ENCODE data around the gene CAND1. TPM values are rescaled to one million over a fixed set of nuclear protein-coding genes. Genes with fewer than 3 reads are reported as not detected.
A peak's percentile ranks its signal among the peaks of the same experiment; 100 is the strongest.

The CAND1 gene
- total and polyA plus RNA-seq, 2 of the 8 experiments (the other 6 are each of a cell fraction or from before 2014, with no cell fraction given), result 39.4 to 271 TPM

GRCh38 chr12:67354966-67355365, 85.8 kb downstream of the CAND1 start:
- Histone ChIP-seq H3K4ac (replicated peaks; ENCODE audit: insufficient read length, low read depth, low read length) (no peak overlapping the region), H3K27ac (ENCODE audit: low read depth, low read length) (no peak overlapping the region), H3K4me1 (replicated peaks in 1 of 4; ENCODE audit: control insufficient read depth in 3 of 4, insufficient read depth in 4 of 4, low read length in 3 of 4) (no peaks in the 10 kb centered on the region; a peak in 1 of 7 replicates), H3K9ac (replicated peaks in 1 of 4; ENCODE audit: extremely low read depth in 1 of 4, low read depth in 3 of 4, low read length in 3 of 4) (no peak overlapping the region), H4K91ac (replicated peaks; ENCODE audit: insufficient read length, low read length) (no peak overlapping the region), H3K56ac (replicated peaks; ENCODE audit: insufficient read length, low read depth, low read length) (no peak overlapping the region), H3K18ac (ENCODE audit: extremely low read depth, low read length) (no peak overlapping the region), H4K5ac (ENCODE audit: insufficient read length, low read depth, low read length) (no peak overlapping the region), H3K79me1 (ENCODE audit: low read depth, low read length) (no peaks in the 10 kb centered on the region), H3K4me3 (ENCODE audit: extremely low read depth in 1 of 4, insufficient read depth in 2 of 4, low read depth in 3 of 4, low read length in 4 of 4) (no peak overlapping the region), H3K36me3 (ENCODE audit: control insufficient read depth in 2 of 4, insufficient read depth in 4 of 4, low read length in 3 of 4) (no peaks in the 10 kb centered on the region), H4K8ac (ENCODE audit: extremely low read depth, insufficient read depth, low read length) (no peak overlapping the region), H2AFZ (ENCODE audit: low read length) (no peak overlapping the region), H2BK12ac (ENCODE audit: low read depth, low read length) (no peak overlapping the region), H2BK20ac (ENCODE audit: low read length) (no peak overlapping the region), H2BK120ac (replicated peaks; ENCODE audit: low read depth, low read length) (no peak overlapping the region), H3K79me2 (ENCODE audit: control insufficient read depth in 1 of 2, insufficient read depth in 2 of 2, low read length in 2 of 2) (no peaks in the 10 kb centered on the region), H3K23me2 (ENCODE audit: low read depth, low read length) (no peaks in the 10 kb centered on the region), H3K23ac (ENCODE audit: insufficient read length) (no peak overlapping the region), H2BK15ac (ENCODE audit: low read length) (no peak overlapping the region), H4K20me1 (replicated peaks in 1 of 2; ENCODE audit: control insufficient read depth in 1 of 2, insufficient read depth in 2 of 2, low read length in 2 of 2) (no peaks in the 10 kb centered on the region), H3K14ac (ENCODE audit: insufficient read length) (no peak overlapping the region), H3K27me3 (replicated peaks in 1 of 4; ENCODE audit: control insufficient read depth in 3 of 4, extremely low read depth in 1 of 4, insufficient read depth in 3 of 4, low read length in 3 of 4) (no peaks in the 10 kb centered on the region), H2BK5ac (ENCODE audit: low read depth, low read length) (no peak overlapping the region), H2AK5ac (ENCODE audit: low read depth, low read length) (no peak overlapping the region), H3K9me3 (ENCODE audit: insufficient read depth in 2 of 2, low read depth in 1 of 2, low read length in 1 of 2) (no peaks in the 10 kb centered on the region), H3K4me2 (ENCODE audit: insufficient read depth in 1 of 2, low read depth in 2 of 2, low read length in 2 of 2) (no peak overlapping the region)
- TF ChIP-seq RFX5 (IDR thresholded peaks at IDR 0.05; ENCODE audit: borderline replicate concordance, low read depth, low read length) (no peak), CHD1 (IDR thresholded peaks at IDR 0.05; ENCODE audit: low read depth, low read length) (no peak), CBX8 (IDR thresholded peaks at IDR 0.05; ENCODE audit: borderline replicate concordance, low read depth, low read length) (no peak), NANOG (IDR thresholded peaks at IDR 0.05; ENCODE audit: insufficient read depth, low read depth, low read length, poor library complexity, severe bottlenecking) (no peak)
- ChIA-PET CTCF (ENCODE audit: partially characterized antibody) (interaction anchor here (0.5 to 5.9 kb wide), 29 partner anchors 10 to 962 kb away, joined by 3 to 45 read pairs (median 4); no protein-coding TSS in a partner anchor), POLR2A (ENCODE audit: partially characterized antibody) (interaction anchor here (0.6 to 1.1 kb wide), 2 partner anchors 10 to 433 kb away, joined by 3 read pairs; no protein-coding TSS in a partner anchor)
- FAIRE-seq (peak; percentile 36), DNase-seq (ENCODE audit: low read depth in 1 of 2, low spot score in 2 of 2) (no peak)
- WGBS, 2 experiments (ENCODE audit: extremely low coverage in 1 of 2, insufficient coverage in 1 of 2, insufficient read length in 1 of 2, insufficient replicate concordance in 2 of 2, low coverage in 1 of 2, low lambda C conversion rate in 2 of 2, missing lambda C conversion rate in 1 of 2), result 79% methylated on average over 1 of the region's 1 CpG; no CpG with 5 or more reads in 1 of the 2 experiments
